HUES6 (cell line): ENCODE results near the gene IGFBP5.

Source experiments
- H3K27ac ChIP-seq: 2 replicates; pipeline ENCODE4 v1.7.0; 2013; ENCODE audit warnings: low read depth, mild to moderate bottlenecking, low read length, inconsistent platforms
- H3K27me3 ChIP-seq: 2 replicates; pipeline ENCODE4 v1.6.1; 2013; ENCODE audit warnings: low read length; ENCODE audit not compliant: control insufficient read depth, insufficient read depth
- H3K36me3 ChIP-seq: 2 replicates; pipeline ENCODE4 v1.6.1; 2013; ENCODE audit warnings: low read length; ENCODE audit not compliant: control insufficient read depth, insufficient read depth
- H3K4me1 ChIP-seq: 2 replicates; pipeline ENCODE4 v1.6.1; 2013; ENCODE audit warnings: low read length; ENCODE audit not compliant: control insufficient read depth, insufficient read depth
- H3K4me3 ChIP-seq: 2 replicates; pipeline ENCODE4 v1.5.1; 2013; ENCODE audit warnings: low read depth, low read length
- H3K9ac ChIP-seq: one replicate; pipeline ENCODE4 v1.6.1; 2013; ENCODE audit warnings: mild to moderate bottlenecking, low read length
- H3K9me3 ChIP-seq: 2 replicates; pipeline ENCODE4 v1.6.1; 2013; ENCODE audit warnings: low read depth, low read length; ENCODE audit not compliant: control insufficient read depth, insufficient read depth

IGFBP5 gene

DNA sequence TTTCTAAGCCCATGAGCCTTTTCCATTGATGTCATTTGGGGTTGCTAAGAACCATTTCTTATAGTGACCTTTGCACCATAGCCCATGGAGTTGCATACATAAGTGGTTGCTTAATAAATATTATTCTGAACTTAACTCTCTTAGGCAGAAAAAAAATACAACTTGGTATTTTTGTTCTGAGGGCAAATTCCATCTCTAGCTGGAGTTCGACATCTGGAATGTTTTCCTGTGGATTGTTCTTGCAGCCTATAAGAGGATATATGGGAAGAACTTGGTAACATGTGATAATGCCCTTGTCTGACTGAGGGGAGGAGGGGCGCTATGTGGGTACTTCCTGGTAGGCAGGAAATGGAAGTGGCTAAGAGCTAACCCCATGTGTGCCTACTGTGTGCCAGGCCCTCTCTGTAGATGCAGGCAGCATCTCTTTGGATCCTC is 41.4 kb downstream of the IGFBP5 start:
- Histone ChIP-seq H3K4me3 (no peak overlapping the region), H3K4me1 (no peaks in the 10 kb centered on the region; the same call in 1 of the 2 replicates), H3K9ac (no peak overlapping the region), H3K27me3 (no peaks in the 10 kb centered on the region), H3K36me3 (peaks cover 11% of the 10 kb centered on the region; the same call in 1 of the 2 replicates), H3K9me3 (no peaks in the 10 kb centered on the region), H3K27ac (no peak overlapping the region)

- Histone ChIP-seq H3K27ac (no peak overlapping the region), H3K9me3 (no peaks in the 10 kb centered on the region), H3K4me1 (no peaks in the 10 kb centered on the region; the same call in 1 of the 2 replicates), H3K9ac (no peak overlapping the region), H3K4me3 (no peak overlapping the region), H3K36me3 (peaks cover 11% of the 10 kb centered on the region; the same call in 1 of the 2 replicates), H3K27me3 (no peaks in the 10 kb centered on the region)
Observed at GRCh38 chr2:216653093-216653799, 42.1 kb downstream of the IGFBP5 start.

DNA sequence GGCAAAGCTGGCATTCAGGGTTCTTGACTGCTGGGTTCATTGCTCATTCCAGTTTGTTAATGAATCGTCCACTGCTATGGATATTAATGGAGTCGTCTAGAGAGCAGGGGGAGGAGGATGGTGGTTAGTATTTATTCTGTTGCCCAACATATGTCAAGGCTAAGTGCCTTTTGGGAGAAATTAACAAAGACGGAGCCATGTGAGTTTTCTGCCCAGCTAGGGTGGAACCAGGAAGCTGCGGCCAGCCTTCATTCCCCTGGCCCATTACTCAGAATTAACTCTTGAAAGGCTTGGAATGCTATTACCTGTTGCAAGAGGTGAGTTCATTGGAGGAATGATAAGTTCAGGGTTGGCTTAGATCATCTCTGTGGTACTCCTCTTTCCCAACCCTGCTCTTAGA is 42.8 kb downstream of the IGFBP5 start:
- no peaks in the 10 kb centered on the region for H3K27me3 ChIP-seq
- H3K36me3 ChIP-seq, result peaks cover 9% of the 10 kb centered on the region; the same call in 1 of the 2 replicates
- H3K4me1 ChIP-seq, result no peaks in the 10 kb centered on the region; the same call in 1 of the 2 replicates
- no peak overlapping the region for H3K27ac ChIP-seq
- H3K9ac ChIP-seq, result no peak overlapping the region
- no peaks in the 10 kb centered on the region for H3K9me3 ChIP-seq
- H3K4me3 ChIP-seq, result no peak overlapping the region

- H3K27me3 ChIP-seq, result no peaks in the 10 kb centered on the region
- H3K36me3 ChIP-seq, result peaks cover 5% of the 10 kb centered on the region; the same call in 1 of the 2 replicates
- H3K4me3 ChIP-seq, result no peak overlapping the region
- H3K9ac ChIP-seq, result no peak overlapping the region
- H3K27ac ChIP-seq, result no peak overlapping the region
- no peaks in the 10 kb centered on the region for H3K9me3 ChIP-seq
- H3K4me1 ChIP-seq, result no peaks in the 10 kb centered on the region; the same call in 1 of the 2 replicates
Observed at GRCh38 chr2:216651351-216651881, 43.9 kb downstream of the IGFBP5 start.

DNA sequence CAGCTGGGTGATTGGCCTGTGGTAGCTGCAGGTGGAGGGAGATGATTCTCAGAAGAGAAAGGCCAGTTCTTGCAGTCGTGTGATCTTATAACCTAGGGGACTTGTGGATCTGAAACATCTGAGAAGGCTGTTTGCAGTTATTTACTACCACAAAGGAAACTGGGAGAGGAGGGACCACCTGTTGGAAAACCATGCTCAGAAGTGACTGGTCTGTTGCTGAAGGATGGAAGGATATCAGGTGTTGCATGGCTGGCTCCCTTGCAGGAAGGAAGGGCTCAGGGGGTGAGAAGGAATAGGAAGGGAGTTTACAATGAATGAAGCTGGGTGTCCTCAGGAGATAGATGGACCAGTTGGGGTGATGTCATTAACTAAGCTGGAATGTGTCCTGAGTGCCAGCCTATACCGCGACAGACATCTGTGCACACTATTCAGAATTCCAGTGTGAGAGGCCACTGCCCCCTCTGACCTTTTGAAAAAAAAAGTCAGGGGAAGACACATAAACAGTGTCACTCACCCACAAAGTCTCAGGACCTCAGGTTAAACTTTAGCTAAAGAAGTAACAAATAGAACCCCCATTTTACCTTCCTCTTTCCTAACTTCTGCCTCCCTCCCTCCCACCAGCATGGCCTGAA is 44.6 kb downstream of the IGFBP5 start:
- no peaks in the 10 kb centered on the region for H3K27me3 ChIP-seq
- H3K9me3 ChIP-seq, result no peaks in the 10 kb centered on the region
- H3K36me3 ChIP-seq, result peaks cover 5% of the 10 kb centered on the region; the same call in 1 of the 2 replicates
- H3K9ac ChIP-seq, result no peak overlapping the region
- H3K4me3 ChIP-seq, result no peak overlapping the region
- no peak overlapping the region for H3K27ac ChIP-seq
- H3K4me1 ChIP-seq, result no peaks in the 10 kb centered on the region; the same call in 1 of the 2 replicates

- no peaks in the 10 kb centered on the region for H3K27me3 ChIP-seq
- H3K4me1 ChIP-seq, result no peaks in the 10 kb centered on the region; the same call in 1 of the 2 replicates
- H3K27ac ChIP-seq, result no peak overlapping the region
- no peak overlapping the region for H3K9ac ChIP-seq
- H3K36me3 ChIP-seq, result peaks cover 11% of the 10 kb centered on the region; the same call in 1 of the 2 replicates
- H3K4me3 ChIP-seq, result no peak overlapping the region
- no peaks in the 10 kb centered on the region for H3K9me3 ChIP-seq
Observed at GRCh38 chr2:216649574-216649973, 45.8 kb downstream of the IGFBP5 start.

- Histone ChIP-seq H3K9ac (no peak overlapping the region), H3K27me3 (no peaks in the 10 kb centered on the region), H3K27ac (no peak overlapping the region), H3K4me3 (no peak overlapping the region), H3K9me3 (no peaks in the 10 kb centered on the region), H3K4me1 (peaks cover 9% of the 10 kb centered on the region; the same call in 1 of the 2 replicates), H3K36me3 (peaks cover 11% of the 10 kb centered on the region; the same call in 1 of the 2 replicates)
Observed at GRCh38 chr2:216648105-216648504, 47.2 kb downstream of the IGFBP5 start.

- H3K4me3 ChIP-seq, result no peak overlapping the region
- H3K36me3 ChIP-seq, result peaks cover 18% of the 10 kb centered on the region
- H3K9ac ChIP-seq, result no peak overlapping the region
- H3K4me1 ChIP-seq, result peaks cover 9% of the 10 kb centered on the region; the same call in 1 of the 2 replicates
- H3K9me3 ChIP-seq, result no peaks in the 10 kb centered on the region
- H3K27me3 ChIP-seq, result no peaks in the 10 kb centered on the region
- H3K27ac ChIP-seq, result no peak overlapping the region
Observed at GRCh38 chr2:216646116-216646515, 49.2 kb downstream of the IGFBP5 start.

GRCh38 chr2:216645636-216645950 is 49.8 kb downstream of the IGFBP5 start:
- peaks cover 9% of the 10 kb centered on the region; the same call in 1 of the 2 replicates for H3K4me1 ChIP-seq
- H3K4me3 ChIP-seq, result no peak overlapping the region
- H3K9me3 ChIP-seq, result no peaks in the 10 kb centered on the region
- no peak overlapping the region for H3K9ac ChIP-seq
- peaks cover 22% of the 10 kb centered on the region for H3K36me3 ChIP-seq
- H3K27me3 ChIP-seq, result no peaks in the 10 kb centered on the region
- no peak overlapping the region for H3K27ac ChIP-seq

DNA sequence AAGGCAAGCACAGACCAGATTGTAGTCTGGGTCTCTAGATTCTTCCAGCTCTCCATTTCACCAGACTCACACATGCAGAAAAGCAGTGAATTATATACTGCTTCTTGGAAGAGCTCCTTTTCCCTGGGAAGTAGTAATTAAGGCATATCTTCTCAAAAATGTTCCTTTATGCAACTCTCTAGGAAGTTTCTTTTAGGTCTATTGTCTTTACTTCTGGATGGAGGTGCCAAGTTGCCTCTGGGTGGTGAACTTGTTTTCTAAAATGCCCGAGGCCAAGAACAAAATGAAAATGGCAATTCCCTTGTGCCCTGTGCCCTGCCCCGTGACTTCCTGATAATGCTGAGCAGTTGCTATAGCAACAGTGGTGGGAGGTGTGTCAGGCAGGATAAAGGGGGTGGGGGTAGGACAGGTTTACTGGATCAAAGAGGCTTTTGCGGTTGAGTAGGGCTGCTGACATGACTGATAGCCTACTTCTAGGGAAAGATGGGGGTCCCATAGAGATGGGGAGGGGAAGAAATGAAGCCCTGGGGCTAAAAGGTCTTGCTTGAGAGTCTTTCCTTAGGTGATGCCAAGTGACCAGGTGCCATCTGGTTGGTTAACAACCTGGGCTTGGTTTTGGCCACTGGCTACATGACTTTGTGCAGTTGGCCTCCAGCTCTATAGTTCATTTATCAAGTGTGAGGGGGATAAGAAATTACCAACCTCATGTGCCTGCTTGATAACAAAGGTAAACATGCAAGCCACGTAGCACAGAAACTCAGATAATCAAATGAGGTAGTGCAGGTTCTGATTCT is 50.3 kb downstream of the IGFBP5 start:
- no peak overlapping the region for H3K4me3 ChIP-seq
- no peaks in the 10 kb centered on the region for H3K9me3 ChIP-seq
- H3K36me3 ChIP-seq, result peaks cover 28% of the 10 kb centered on the region
- H3K27ac ChIP-seq, result no peak overlapping the region
- H3K4me1 ChIP-seq, result peaks cover 9% of the 10 kb centered on the region; the same call in 1 of the 2 replicates
- no peaks in the 10 kb centered on the region for H3K27me3 ChIP-seq
- no peak overlapping the region for H3K9ac ChIP-seq
